ENCODE results near the gene JOSD2.
"Not testable (repeated sequence)": the region's sequence is repeated elsewhere in the genome, so short reads cannot be mapped to it uniquely, and the experiment has no call there.

The JOSD2 gene

GRCh38 chr19:50478901-50479715, 31.9 kb downstream of the JOSD2 start:
- Mint-ChIP-seq H3K4me1 (ENCODE audit: low read depth in 2 of 2) (peaks cover 22 to 27% of the 10 kb centered on the region in 2 donors), H3K27me3 (no peaks in the 10 kb centered on the region), H3K36me3 (ENCODE audit: insufficient read depth) (peaks cover 68% of the 10 kb centered on the region), H3K4me3 (no peak overlapping the region), H3K27ac (peak overlapping the region in 1 of 2 donors; percentile 41), H3K9me3 (peaks cover 0 to 1% of the 10 kb centered on the region in 2 donors)
- ATAC-seq (replicated peaks) (no peak), DNase-seq (no peak)

- DNase-seq = no peak
- Mint-ChIP-seq H3K36me3 (ENCODE audit: insufficient read depth) (peaks cover 58% of the 10 kb centered on the region), H3K4me1 (ENCODE audit: low read depth in 2 of 2) (peaks cover 22 to 25% of the 10 kb centered on the region in 2 donors), H3K27ac (peak overlapping the region in 1 of 2 donors; percentile 10), H3K4me3 (peak overlapping the region; percentile 92 to 98), H3K9me3 (peaks cover 0 to 1% of the 10 kb centered on the region in 2 donors), H3K27me3 (no peaks in the 10 kb centered on the region)
- no peak for ATAC-seq (replicated peaks)
These were observed 33.1 kb downstream of the JOSD2 start for GRCh38 chr19:50477751-50478515.

GRCh38 chr19:50476907-50477238, 34.1 kb downstream of the JOSD2 start:
- H3K27me3 Mint-ChIP-seq = no peaks in the 10 kb centered on the region
- ATAC-seq (replicated peaks) (no peak), DNase-seq (no peak)
- peak overlapping the region; percentile 92 to 98 for H3K4me3 Mint-ChIP-seq
- H3K9me3 Mint-ChIP-seq = peaks cover 0 to 1% of the 10 kb centered on the region in 2 donors
- peaks cover 22 to 25% of the 10 kb centered on the region in 2 donors for H3K4me1 Mint-ChIP-seq (ENCODE audit: low read depth in 2 of 2)
- peaks cover 54% of the 10 kb centered on the region for H3K36me3 Mint-ChIP-seq (ENCODE audit: insufficient read depth)
- peak overlapping the region; percentile 97 to 98 for H3K27ac Mint-ChIP-seq

- peaks cover 0 to 1% of the 10 kb centered on the region in 2 donors for H3K9me3 Mint-ChIP-seq
- H3K36me3 Mint-ChIP-seq (ENCODE audit: insufficient read depth) = peaks cover 52% of the 10 kb centered on the region
- peak; percentile 93 for ATAC-seq (replicated peaks)
- H3K27me3 Mint-ChIP-seq = no peaks in the 10 kb centered on the region
- H3K4me1 Mint-ChIP-seq (ENCODE audit: low read depth in 2 of 2) = peaks cover 22 to 25% of the 10 kb centered on the region in 2 donors
- peak; percentile 91 to 93 (median 93) for DNase-seq
- H3K4me3 Mint-ChIP-seq = peak within 1 kb of the TSS; percentile 92 to 98
- peak within 1 kb of the TSS; percentile 97 to 98 for H3K27ac Mint-ChIP-seq
These were observed 34.6 kb downstream of the JOSD2 start, which contains the start of the genes EMC10 and GARIN5A for GRCh38 chr19:50476224-50476906. Gene EMC10, plus strand, starts transcription at chr19:50476507. Its CDS starts 38 bp downstream, at chr19:50476545. Gene GARIN5A, minus strand, starts transcription at chr19:50476848. Its CDS starts 460 bp downstream, at chr19:50476388.

- DNase-seq (no peak), ATAC-seq (replicated peaks) (no peak)
- H3K9me3 Mint-ChIP-seq = peaks cover 0 to 1% of the 10 kb centered on the region in 2 donors
- H3K36me3 Mint-ChIP-seq (ENCODE audit: insufficient read depth) = peaks cover 46% of the 10 kb centered on the region
- peaks cover 22% of the 10 kb centered on the region in 2 donors for H3K4me1 Mint-ChIP-seq (ENCODE audit: low read depth in 2 of 2)
- peak overlapping the region; percentile 92 to 98 for H3K4me3 Mint-ChIP-seq
- no peaks in the 10 kb centered on the region for H3K27me3 Mint-ChIP-seq
- peak overlapping the region; percentile 97 to 98 for H3K27ac Mint-ChIP-seq
These were observed 35.2 kb downstream of the JOSD2 start for GRCh38 chr19:50475736-50476223.

GRCh38 chr19:50475101-50475568, 35.9 kb downstream of the JOSD2 start:
- Mint-ChIP-seq H3K4me1 (ENCODE audit: low read depth in 2 of 2) (peaks cover 21 to 22% of the 10 kb centered on the region in 2 donors), H3K4me3 (peak overlapping the region; percentile 92 to 98), H3K36me3 (ENCODE audit: insufficient read depth) (peaks cover 43% of the 10 kb centered on the region), H3K9me3 (peaks cover 0 to 1% of the 10 kb centered on the region in 2 donors), H3K27ac (peak overlapping the region; percentile 97 to 98), H3K27me3 (no peaks in the 10 kb centered on the region)
- DNase-seq = no peak
- no peak for ATAC-seq (replicated peaks)

- H3K36me3 Mint-ChIP-seq (ENCODE audit: insufficient read depth) = peaks cover 39% of the 10 kb centered on the region
- H3K4me3 Mint-ChIP-seq; H3K9me3 Mint-ChIP-seq; DNase-seq; ATAC-seq (replicated peaks): not testable (repeated sequence)
- H3K27me3 Mint-ChIP-seq = peaks cover 11 to 14% of the 10 kb centered on the region in 2 donors
- peak overlapping the region in 1 of 2 donors; percentile 1 for H3K27ac Mint-ChIP-seq
- peaks cover 17 to 18% of the 10 kb centered on the region in 2 donors for H3K4me1 Mint-ChIP-seq (ENCODE audit: low read depth in 2 of 2)
These were observed 37.7 kb downstream of the JOSD2 start for GRCh38 chr19:50473336-50473735.

- ATAC-seq (replicated peaks) (no peak), DNase-seq (no peak)
- Mint-ChIP-seq H3K36me3 (ENCODE audit: insufficient read depth) (no peaks in the 10 kb centered on the region), H3K4me1 (ENCODE audit: low read depth in 2 of 2) (no peaks in the 10 kb centered on the region), H3K4me3 (no peak overlapping the region), H3K27ac (no peak overlapping the region), H3K27me3 (peaks cover 28 to 41% of the 10 kb centered on the region in 2 donors), H3K9me3 (no peaks in the 10 kb centered on the region)
These were observed 42.2 kb downstream of the JOSD2 start for GRCh38 chr19:50468818-50469217.

GRCh38 chr19:50467566-50467965, 43.4 kb downstream of the JOSD2 start:
- Mint-ChIP-seq H3K4me1 (ENCODE audit: low read depth in 2 of 2) (no peaks in the 10 kb centered on the region), H3K9me3 (no peaks in the 10 kb centered on the region), H3K4me3 (no peak overlapping the region), H3K27ac (no peak overlapping the region), H3K36me3 (ENCODE audit: insufficient read depth) (no peaks in the 10 kb centered on the region), H3K27me3 (peaks cover 35 to 41% of the 10 kb centered on the region in 2 donors)
- ATAC-seq (replicated peaks) (no peak), DNase-seq (no peak)

- H3K9me3 Mint-ChIP-seq = no peaks in the 10 kb centered on the region
- peaks cover 35 to 41% of the 10 kb centered on the region in 2 donors for H3K27me3 Mint-ChIP-seq
- H3K4me1 Mint-ChIP-seq (ENCODE audit: low read depth in 2 of 2) = no peaks in the 10 kb centered on the region
- H3K27ac Mint-ChIP-seq = no peak overlapping the region
- DNase-seq = no peak
- no peaks in the 10 kb centered on the region for H3K36me3 Mint-ChIP-seq (ENCODE audit: insufficient read depth)
- no peak for ATAC-seq (replicated peaks)
- no peak overlapping the region for H3K4me3 Mint-ChIP-seq
These were observed 44.3 kb downstream of the JOSD2 start for GRCh38 chr19:50466706-50467039.

GRCh38 chr19:50465986-50466705, 44.8 kb downstream of the JOSD2 start:
- Mint-ChIP-seq H3K36me3 (ENCODE audit: insufficient read depth) (no peaks in the 10 kb centered on the region), H3K27me3 (peaks cover 35 to 41% of the 10 kb centered on the region in 2 donors), H3K4me3 (no peak overlapping the region), H3K4me1 (ENCODE audit: low read depth in 2 of 2) (peaks cover 0 to 2% of the 10 kb centered on the region in 2 donors), H3K27ac (no peak overlapping the region), H3K9me3 (no peaks in the 10 kb centered on the region)
- DNase-seq (no peak), ATAC-seq (replicated peaks) (no peak)

- DNase-seq = no peak
- Mint-ChIP-seq H3K27me3 (peaks cover 35 to 45% of the 10 kb centered on the region in 2 donors), H3K36me3 (ENCODE audit: insufficient read depth) (no peaks in the 10 kb centered on the region), H3K4me3 (no peak overlapping the region), H3K9me3 (no peaks in the 10 kb centered on the region), H3K27ac (no peak overlapping the region), H3K4me1 (ENCODE audit: low read depth in 2 of 2) (peaks cover 0 to 2% of the 10 kb centered on the region in 2 donors)
- no peak for ATAC-seq (replicated peaks)
These were observed 46.0 kb downstream of the JOSD2 start for GRCh38 chr19:50465000-50465399.
